Measurements from ENCODE around the gene HSPA6. TPM values are rescaled to one million over a fixed set of nuclear protein-coding genes. Genes with fewer than 3 reads are reported as not detected.
"Not testable (repeated sequence)": the region's sequence is repeated elsewhere in the genome, so short reads cannot be mapped to it uniquely, and the experiment has no call there.

HSPA6 gene
- total RNA-seq, 1 donor from 2014 or later: 1.6 TPM

GRCh38 chr1:161502641-161503393, 21.5 kb upstream of the HSPA6 start:
- intact Hi-C loops (cut with micrococcal nuclease): no loop called here

- intact Hi-C loops (cut with micrococcal nuclease): no loop called here
Measured at GRCh38 chr1:161503394-161503748, 21.0 kb upstream of the HSPA6 start.

GRCh38 chr1:161505686-161506085, 18.7 kb upstream of the HSPA6 start:
- intact Hi-C loops (cut with micrococcal nuclease): no loop called here

- intact Hi-C loops (cut with micrococcal nuclease): no loop called here
Measured at GRCh38 chr1:161506336-161507223, 17.8 kb upstream of the HSPA6 start.

- intact Hi-C loops (cut with micrococcal nuclease): no loop called here
Measured at GRCh38 chr1:161510477-161510876, 13.9 kb upstream of the HSPA6 start.

- intact Hi-C loops (cut with micrococcal nuclease): no loop called here
Measured at GRCh38 chr1:161511018-161511755, 13.2 kb upstream of the HSPA6 start.

GRCh38 chr1:161511756-161512060, 12.6 kb upstream of the HSPA6 start:
- intact Hi-C loops (cut with micrococcal nuclease): no loop called here

GRCh38 chr1:161512636-161513447, 11.5 kb upstream of the HSPA6 start:
- intact Hi-C loops (cut with micrococcal nuclease): not testable (repeated sequence)

- intact Hi-C loops (cut with micrococcal nuclease): not testable (repeated sequence)
Measured at GRCh38 chr1:161513448-161513780, 10.9 kb upstream of the HSPA6 start.

GRCh38 chr1:161513953-161514352, 10.4 kb upstream of the HSPA6 start:
- intact Hi-C loops (cut with micrococcal nuclease): not testable (repeated sequence)

- intact Hi-C loops (cut with micrococcal nuclease): loop anchor here (1.0 kb wide), 1 partner anchor 8 kb away; no protein-coding TSS in a partner anchor
Measured at GRCh38 chr1:161523041-161523816, 1.1 kb upstream of the HSPA6 start.

GRCh38 chr1:161524742-161525291, 477 bp downstream of the HSPA6 start:
- intact Hi-C loops (cut with micrococcal nuclease): not testable (repeated sequence)

- intact Hi-C loops (cut with micrococcal nuclease): not testable (repeated sequence)
Measured at GRCh38 chr1:161525321-161525720, 981 bp downstream of the HSPA6 start.

GRCh38 chr1:161525918-161526317, 1.6 kb downstream of the HSPA6 start:
- intact Hi-C loops (cut with micrococcal nuclease): not testable (repeated sequence)

GRCh38 chr1:161528550-161528949, 4.2 kb downstream of the HSPA6 start:
- intact Hi-C loops (cut with micrococcal nuclease): not testable (repeated sequence)

GRCh38 chr1:161529463-161530104, 5.2 kb downstream of the HSPA6 start:
- intact Hi-C loops (cut with micrococcal nuclease): loop anchor here (1.0 to 10.0 kb wide), 7 partner anchors 38 to 305 kb away; partner anchors contain the start of genes APOA2, ATF6 and TOMM40L

- intact Hi-C loops (cut with micrococcal nuclease): loop anchor here (1.0 to 10.0 kb wide), 7 partner anchors 37 to 305 kb away; partner anchors contain the start of genes APOA2, ATF6 and TOMM40L
Measured at GRCh38 chr1:161530158-161530557, 5.8 kb downstream of the HSPA6 start.

GRCh38 chr1:161530671-161531641, 6.6 kb downstream of the HSPA6 start:
- intact Hi-C loops (cut with micrococcal nuclease): loop anchor here (1.0 to 10.0 kb wide), 11 partner anchors 8 to 306 kb away; partner anchors contain the start of genes APOA2, ATF6 and TOMM40L
